IgD-negative memory B cell (primary cell): ENCODE results near the gene FGFR4. TPM values are rescaled to one million over a fixed set of nuclear protein-coding genes. Genes with fewer than 3 reads are reported as not detected.

ENCODE experiments used
- H3K27ac Mint-ChIP-seq, 3 donors: one replicate each; pipeline ENCODE4 v1.8.0; 2020 to 2022; ENCODE audit warnings: mild to moderate bottlenecking in 3 of 3, mixed read lengths in 3 of 3, moderate library complexity in 1 of 3
- H3K27me3 Mint-ChIP-seq: one replicate; pipeline ENCODE4 v1.8.0; 2021; ENCODE audit warnings: mixed read lengths
- H3K36me3 Mint-ChIP-seq: one replicate; pipeline ENCODE4 v1.8.0; 2020; ENCODE audit warnings: mild to moderate bottlenecking, mixed read lengths
- H3K4me1 Mint-ChIP-seq, 3 donors: one replicate each; pipeline ENCODE4 v1.8.0; 2020 to 2022; ENCODE audit warnings: mixed read lengths in 3 of 3, mild to moderate bottlenecking in 1 of 3
- H3K4me3 Mint-ChIP-seq, 4 donors: one replicate each; pipeline ENCODE4 v1.8.0; 2020 to 2022; ENCODE audit warnings: mild to moderate bottlenecking in 4 of 4, mixed read lengths in 4 of 4, moderate library complexity in 3 of 4
- H3K9me3 Mint-ChIP-seq, 3 donors: one replicate each; pipeline ENCODE4 v1.8.0; 2020 to 2021; ENCODE audit warnings: mixed read lengths in 3 of 3, mild to moderate bottlenecking in 1 of 3
- polyA plus RNA-seq: library from polyadenylated mRNA; unstranded; fragments of 300-500 nt; fragmentation: Illumina TruSeq; gene quantifications from one replicate; pipeline ENCODE4 v1.2.3, GENCODE V29; 2021

FGFR4 gene
- polyA plus RNA-seq, 1 donor from 2014 or later = 0.38 TPM

DNA sequence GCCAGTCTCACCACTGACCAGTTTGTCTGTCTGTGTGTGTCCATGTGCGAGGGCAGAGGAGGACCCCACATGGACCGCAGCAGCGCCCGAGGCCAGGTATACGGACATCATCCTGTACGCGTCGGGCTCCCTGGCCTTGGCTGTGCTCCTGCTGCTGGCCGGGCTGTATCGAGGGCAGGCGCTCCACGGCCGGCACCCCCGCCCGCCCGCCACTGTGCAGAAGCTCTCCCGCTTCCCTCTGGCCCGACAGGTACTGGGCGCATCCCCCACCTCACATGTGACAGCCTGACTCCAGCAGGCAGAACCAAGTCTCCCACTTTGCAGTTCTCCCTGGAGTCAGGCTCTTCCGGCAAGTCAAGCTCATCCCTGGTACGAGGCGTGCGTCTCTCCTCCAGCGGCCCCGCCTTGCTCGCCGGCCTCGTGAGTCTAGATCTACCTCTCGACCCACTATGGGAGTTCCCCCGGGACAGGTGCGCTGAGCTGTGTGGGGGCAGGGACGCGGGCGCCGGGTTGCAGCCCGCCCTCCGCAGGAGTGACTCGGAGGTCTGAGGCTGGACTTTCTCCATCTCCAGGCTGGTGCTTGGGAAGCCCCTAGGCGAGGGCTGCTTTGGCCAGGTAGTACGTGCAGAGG lies 6.5 kb downstream of the FGFR4 start:
- no peaks in the 10 kb centered on the region for H3K9me3 Mint-ChIP-seq
- no peak overlapping the region for H3K27ac Mint-ChIP-seq
- no peak overlapping the region for H3K4me3 Mint-ChIP-seq
- H3K4me1 Mint-ChIP-seq = peaks cover 0 to 4% (median under 1%) of the 10 kb centered on the region in 3 donors
- peaks cover 8% of the 10 kb centered on the region for H3K27me3 Mint-ChIP-seq
- H3K36me3 Mint-ChIP-seq = no peaks in the 10 kb centered on the region

DNA sequence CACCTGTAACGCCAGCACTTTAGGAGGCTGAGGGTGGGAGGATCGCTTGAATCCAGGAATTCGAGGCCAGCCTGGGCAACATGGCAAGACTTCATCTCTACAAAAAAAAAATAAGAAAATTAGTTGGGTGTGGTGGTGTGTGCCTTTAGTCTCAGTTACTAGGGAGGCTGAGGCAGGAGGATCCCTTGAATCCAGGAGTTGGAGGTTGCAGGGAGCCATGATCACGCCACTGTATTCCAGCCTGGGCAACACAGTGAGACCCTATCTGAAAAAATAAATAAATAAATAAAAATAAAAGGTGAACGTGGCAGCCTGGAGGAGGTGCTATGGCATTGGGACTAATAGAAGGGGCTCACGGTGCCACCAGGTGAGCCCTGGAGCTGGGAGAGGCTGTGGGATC lies 7.1 kb downstream of the FGFR4 start:
- H3K36me3 Mint-ChIP-seq = no peaks in the 10 kb centered on the region
- peaks cover 2% of the 10 kb centered on the region for H3K27me3 Mint-ChIP-seq
- no peaks in the 10 kb centered on the region for H3K9me3 Mint-ChIP-seq
- peaks cover 0 to 4% (median 0%) of the 10 kb centered on the region in 3 donors for H3K4me1 Mint-ChIP-seq
- no peak overlapping the region for H3K4me3 Mint-ChIP-seq
- no peak overlapping the region for H3K27ac Mint-ChIP-seq

GRCh38 chr5:177094224-177095087 lies 7.7 kb downstream of the FGFR4 start:
- Mint-ChIP-seq H3K36me3 (no peaks in the 10 kb centered on the region), H3K27ac (peak overlapping the region in 2 of 3 donors; percentile 1 to 39), H3K27me3 (no peaks in the 10 kb centered on the region), H3K9me3 (no peaks in the 10 kb centered on the region), H3K4me3 (no peak overlapping the region), H3K4me1 (no peaks in the 10 kb centered on the region)

GRCh38 chr5:177095088-177095669 lies 8.5 kb downstream of the FGFR4 start:
- Mint-ChIP-seq H3K9me3 (peaks cover 0 to 1% (median 0%) of the 10 kb centered on the region in 3 donors), H3K4me1 (no peaks in the 10 kb centered on the region), H3K27ac (peak overlapping the region in 1 of 3 donors; percentile 1), H3K4me3 (no peak overlapping the region), H3K36me3 (no peaks in the 10 kb centered on the region), H3K27me3 (peaks cover 2% of the 10 kb centered on the region)

DNA sequence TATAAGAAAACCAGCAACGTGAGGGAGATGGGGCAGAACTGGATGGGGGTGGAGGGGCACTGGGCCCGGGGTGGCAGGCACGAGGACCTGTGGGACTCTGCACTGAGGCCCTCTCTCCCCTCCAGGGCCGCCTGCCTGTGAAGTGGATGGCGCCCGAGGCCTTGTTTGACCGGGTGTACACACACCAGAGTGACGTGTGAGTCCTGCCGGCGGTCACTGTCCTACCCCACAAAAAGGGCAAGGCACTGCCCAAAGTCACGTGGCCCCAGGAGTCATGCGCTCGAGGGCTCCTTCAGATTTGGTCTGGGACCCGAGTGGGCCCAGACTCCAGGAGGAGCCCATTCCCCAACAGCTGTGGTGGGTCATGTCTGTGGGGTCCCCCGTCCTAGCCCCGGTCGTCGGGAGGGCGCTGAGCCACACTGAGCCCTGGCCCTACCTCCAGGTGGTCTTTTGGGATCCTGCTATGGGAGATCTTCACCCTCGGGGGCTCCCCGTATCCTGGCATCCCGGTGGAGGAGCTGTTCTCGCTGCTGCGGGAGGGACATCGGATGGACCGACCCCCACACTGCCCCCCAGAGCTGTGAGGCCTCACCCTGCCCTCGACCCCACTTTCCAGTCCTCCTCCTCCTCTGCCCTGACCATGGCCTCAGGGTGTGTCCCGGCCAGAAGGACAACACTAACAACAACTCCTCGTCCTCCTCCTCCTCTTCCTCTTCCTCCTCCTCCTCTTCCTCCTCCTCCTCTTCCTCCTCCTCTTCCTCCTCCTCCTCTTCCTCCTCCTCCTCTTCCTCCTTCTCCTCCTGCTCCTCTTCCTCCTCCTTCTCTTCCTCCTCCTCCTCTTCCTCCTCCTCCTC lies 9.7 kb downstream of the FGFR4 start:
- H3K36me3 Mint-ChIP-seq = no peaks in the 10 kb centered on the region
- peaks cover 0 to 1% (median 0%) of the 10 kb centered on the region in 3 donors for H3K9me3 Mint-ChIP-seq
- H3K27me3 Mint-ChIP-seq = peaks cover 4% of the 10 kb centered on the region
- H3K4me3 Mint-ChIP-seq = no peak overlapping the region
- no peaks in the 10 kb centered on the region for H3K4me1 Mint-ChIP-seq
- peak overlapping the region in 1 of 3 donors; percentile 39 for H3K27ac Mint-ChIP-seq

DNA sequence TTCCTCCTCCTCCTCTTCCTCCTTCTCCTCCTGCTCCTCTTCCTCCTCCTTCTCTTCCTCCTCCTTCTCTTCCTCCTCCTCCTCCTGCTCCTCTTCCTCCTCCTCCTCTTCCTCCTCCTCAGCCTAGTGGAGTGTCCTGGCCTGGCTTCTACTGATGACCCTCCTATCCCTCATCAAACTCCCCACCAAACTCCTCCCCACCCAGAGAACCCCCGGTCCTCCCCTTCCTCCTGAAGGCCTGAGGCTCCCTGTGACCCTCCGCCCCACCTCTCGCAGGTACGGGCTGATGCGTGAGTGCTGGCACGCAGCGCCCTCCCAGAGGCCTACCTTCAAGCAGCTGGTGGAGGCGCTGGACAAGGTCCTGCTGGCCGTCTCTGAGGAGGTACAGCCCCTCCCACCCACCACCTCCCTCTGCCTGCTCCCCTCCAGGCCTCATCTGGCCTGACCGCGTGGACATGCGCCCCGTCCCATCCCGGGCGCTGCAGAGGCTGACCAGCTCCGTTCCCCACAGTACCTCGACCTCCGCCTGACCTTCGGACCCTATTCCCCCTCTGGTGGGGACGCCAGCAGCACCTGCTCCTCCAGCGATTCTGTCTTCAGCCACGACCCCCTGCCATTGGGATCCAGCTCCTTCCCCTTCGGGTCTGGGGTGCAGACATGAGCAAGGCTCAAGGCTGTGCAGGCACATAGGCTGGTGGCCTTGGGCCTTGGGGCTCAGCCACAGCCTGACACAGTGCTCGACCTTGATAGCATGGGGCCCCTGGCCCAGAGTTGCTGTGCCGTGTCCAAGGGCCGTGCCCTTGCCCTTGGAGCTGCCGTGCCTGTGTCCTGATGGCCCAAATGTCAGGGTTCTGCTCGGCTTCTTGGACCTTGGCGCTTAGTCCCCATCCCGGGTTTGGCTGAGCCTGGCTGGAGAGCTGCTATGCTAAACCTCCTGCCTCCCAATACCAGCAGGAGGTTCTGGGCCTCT lies 10.6 kb downstream of the FGFR4 start:
- no peaks in the 10 kb centered on the region for H3K4me1 Mint-ChIP-seq
- peak overlapping the region in 1 of 3 donors; percentile 71 for H3K27ac Mint-ChIP-seq
- H3K9me3 Mint-ChIP-seq = peaks cover 0 to 1% (median 0%) of the 10 kb centered on the region in 3 donors
- no peak overlapping the region for H3K4me3 Mint-ChIP-seq
- H3K27me3 Mint-ChIP-seq = peaks cover 4% of the 10 kb centered on the region
- no peaks in the 10 kb centered on the region for H3K36me3 Mint-ChIP-seq

DNA sequence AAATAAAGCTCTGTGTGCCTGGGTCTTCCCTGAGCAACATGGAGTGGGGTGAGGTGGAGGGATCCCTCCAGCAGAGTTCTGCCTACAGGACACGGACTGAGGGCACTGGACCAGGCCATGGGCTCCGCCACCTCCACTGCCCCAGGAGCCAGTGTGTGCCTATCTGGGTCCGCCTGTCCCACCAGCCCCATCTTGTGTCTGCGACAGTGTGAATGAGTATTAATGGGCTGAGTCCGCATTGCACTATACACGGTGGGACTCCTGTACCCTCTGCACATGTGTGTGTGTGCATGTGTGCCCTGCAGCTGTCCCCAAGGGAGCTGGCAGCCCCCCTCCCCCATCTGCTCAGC lies 11.4 kb downstream of the FGFR4 start:
- no peak overlapping the region for H3K4me3 Mint-ChIP-seq
- H3K4me1 Mint-ChIP-seq = no peaks in the 10 kb centered on the region
- peaks cover 0 to 1% (median 0%) of the 10 kb centered on the region in 3 donors for H3K9me3 Mint-ChIP-seq
- no peak overlapping the region for H3K27ac Mint-ChIP-seq
- H3K36me3 Mint-ChIP-seq = no peaks in the 10 kb centered on the region
- peaks cover 4% of the 10 kb centered on the region for H3K27me3 Mint-ChIP-seq

GRCh38 chr5:177098470-177099141 lies 11.9 kb downstream of the FGFR4 start:
- Mint-ChIP-seq H3K27me3 (peaks cover 4% of the 10 kb centered on the region), H3K27ac (no peak overlapping the region), H3K9me3 (peaks cover 0 to 1% (median 0%) of the 10 kb centered on the region in 3 donors), H3K4me1 (no peaks in the 10 kb centered on the region), H3K36me3 (no peaks in the 10 kb centered on the region), H3K4me3 (no peak overlapping the region)

DNA sequence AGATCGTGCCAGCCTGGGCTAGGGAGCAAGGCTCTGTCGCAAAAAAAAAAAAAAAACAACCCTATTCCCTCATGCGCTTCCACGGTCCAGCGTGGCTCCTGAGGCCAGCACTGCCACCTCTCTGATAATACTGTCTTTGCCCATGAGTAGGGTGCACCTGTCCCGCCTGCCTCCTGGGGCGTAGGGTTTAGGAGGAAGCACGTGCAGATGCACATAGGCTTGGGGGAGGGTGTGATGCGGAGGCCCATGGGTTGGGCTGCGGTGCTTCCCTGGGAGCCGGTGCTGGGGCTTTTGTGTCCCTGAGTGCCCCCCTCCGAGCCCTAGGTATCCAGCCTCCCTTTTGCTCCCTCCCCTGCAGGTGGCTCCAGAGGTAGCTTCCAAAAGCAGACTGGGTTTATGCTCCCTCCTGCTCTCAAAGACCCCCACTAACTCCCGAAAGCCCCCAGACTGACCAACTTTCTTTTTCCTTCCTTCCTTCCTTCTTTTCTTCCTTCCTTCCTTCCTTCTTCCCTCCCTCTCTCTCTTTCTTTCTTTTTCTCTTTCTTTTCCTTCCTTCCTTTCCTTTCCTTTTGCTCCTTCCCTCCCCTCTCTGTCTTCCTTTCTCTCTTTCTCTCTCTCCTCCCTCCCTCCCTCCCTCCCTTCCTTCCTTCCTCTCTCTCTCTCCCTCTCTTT lies 12.8 kb downstream of the FGFR4 start:
- H3K27ac Mint-ChIP-seq = no peak overlapping the region
- H3K27me3 Mint-ChIP-seq = peaks cover 8% of the 10 kb centered on the region
- H3K4me3 Mint-ChIP-seq = no peak overlapping the region
- no peaks in the 10 kb centered on the region for H3K36me3 Mint-ChIP-seq
- H3K9me3 Mint-ChIP-seq = peaks cover 0 to 1% (median 0%) of the 10 kb centered on the region in 3 donors
- H3K4me1 Mint-ChIP-seq = no peaks in the 10 kb centered on the region

DNA sequence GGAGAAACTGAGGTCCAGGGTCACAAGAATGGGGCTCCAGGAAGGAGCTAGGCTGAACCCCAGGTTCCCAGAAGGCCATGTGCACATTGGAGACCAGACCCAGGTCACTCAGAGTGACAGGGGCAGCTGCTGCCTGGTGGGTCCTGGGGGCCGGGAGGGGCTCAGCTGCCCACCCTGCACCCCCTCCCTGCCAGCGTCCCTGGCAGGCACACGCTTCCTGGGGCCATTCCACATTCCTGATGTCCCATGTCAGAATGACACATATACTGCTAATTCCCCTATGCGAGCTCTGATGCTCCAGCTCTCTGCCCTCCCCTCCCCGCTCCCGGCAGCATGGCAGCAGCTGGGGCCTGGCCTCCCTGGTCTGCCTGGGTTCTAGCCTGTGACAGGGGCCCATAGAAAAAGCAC lies 14.0 kb downstream of the FGFR4 start:
- peaks cover 10% of the 10 kb centered on the region for H3K27me3 Mint-ChIP-seq
- no peaks in the 10 kb centered on the region for H3K4me1 Mint-ChIP-seq
- no peak overlapping the region for H3K4me3 Mint-ChIP-seq
- no peak overlapping the region for H3K27ac Mint-ChIP-seq
- H3K9me3 Mint-ChIP-seq = peaks cover 0 to 1% (median 0%) of the 10 kb centered on the region in 3 donors
- H3K36me3 Mint-ChIP-seq = no peaks in the 10 kb centered on the region

DNA sequence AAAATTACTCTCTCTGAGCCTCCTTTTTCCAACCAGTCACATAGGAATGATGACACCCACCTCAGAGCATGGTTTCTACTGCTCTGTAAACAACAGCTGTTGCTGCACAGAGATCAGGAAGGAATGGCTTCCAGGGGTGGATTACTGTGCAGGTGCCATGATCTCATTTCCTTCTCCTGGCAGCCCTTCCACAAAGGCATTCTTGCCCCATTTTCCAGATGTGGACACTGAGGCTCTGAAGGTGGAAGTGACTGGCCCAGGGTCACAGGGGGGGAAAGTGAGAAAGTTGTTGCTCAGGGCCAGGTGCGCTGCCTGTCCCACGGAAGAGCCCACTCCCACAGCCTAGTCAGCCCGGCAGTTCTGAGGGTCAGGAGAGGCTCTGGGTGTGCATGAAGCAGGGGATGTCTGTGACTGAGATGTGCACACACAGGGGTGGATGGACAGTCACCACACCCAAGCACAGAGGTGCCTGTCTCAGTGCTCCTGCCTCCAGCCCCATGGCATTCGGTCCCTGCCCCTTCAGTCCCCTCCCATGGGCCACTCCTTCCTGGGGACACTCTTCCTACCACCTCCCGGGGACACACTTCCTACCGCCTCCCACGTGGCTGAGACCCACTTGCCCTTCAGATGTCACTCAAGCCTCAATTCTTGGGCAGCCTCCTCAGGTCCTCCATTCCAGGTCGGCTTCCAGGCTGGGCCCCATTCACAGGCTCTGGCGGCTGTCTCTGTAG lies 17.0 kb downstream of the FGFR4 start:
- peaks cover 0 to 1% (median 0%) of the 10 kb centered on the region in 3 donors for H3K9me3 Mint-ChIP-seq

GRCh38 chr5:177105691-177106476 lies 19.2 kb downstream of the FGFR4 start:
- H3K9me3 Mint-ChIP-seq = no peaks in the 10 kb centered on the region
- H3K27ac Mint-ChIP-seq = no peak overlapping the region
- H3K4me1 Mint-ChIP-seq = peaks cover 0 to 4% (median 0%) of the 10 kb centered on the region in 3 donors
- H3K36me3 Mint-ChIP-seq = no peaks in the 10 kb centered on the region
- H3K27me3 Mint-ChIP-seq = peaks cover 10% of the 10 kb centered on the region
- H3K4me3 Mint-ChIP-seq = no peak overlapping the region

More for the DNA sequence above, 17.0 kb downstream of the FGFR4 start:
- H3K4me3 Mint-ChIP-seq = no peak overlapping the region
- H3K36me3 Mint-ChIP-seq = no peaks in the 10 kb centered on the region
- no peak overlapping the region for H3K27ac Mint-ChIP-seq
- H3K27me3 Mint-ChIP-seq = peaks cover 13% of the 10 kb centered on the region
- no peaks in the 10 kb centered on the region for H3K4me1 Mint-ChIP-seq
